ENCODE data around the gene CD3G.
"Not testable (repeated sequence)": the region's sequence is repeated elsewhere in the genome, so short reads cannot be mapped to it uniquely, and the experiment has no call there.

Gene CD3G

DNA sequence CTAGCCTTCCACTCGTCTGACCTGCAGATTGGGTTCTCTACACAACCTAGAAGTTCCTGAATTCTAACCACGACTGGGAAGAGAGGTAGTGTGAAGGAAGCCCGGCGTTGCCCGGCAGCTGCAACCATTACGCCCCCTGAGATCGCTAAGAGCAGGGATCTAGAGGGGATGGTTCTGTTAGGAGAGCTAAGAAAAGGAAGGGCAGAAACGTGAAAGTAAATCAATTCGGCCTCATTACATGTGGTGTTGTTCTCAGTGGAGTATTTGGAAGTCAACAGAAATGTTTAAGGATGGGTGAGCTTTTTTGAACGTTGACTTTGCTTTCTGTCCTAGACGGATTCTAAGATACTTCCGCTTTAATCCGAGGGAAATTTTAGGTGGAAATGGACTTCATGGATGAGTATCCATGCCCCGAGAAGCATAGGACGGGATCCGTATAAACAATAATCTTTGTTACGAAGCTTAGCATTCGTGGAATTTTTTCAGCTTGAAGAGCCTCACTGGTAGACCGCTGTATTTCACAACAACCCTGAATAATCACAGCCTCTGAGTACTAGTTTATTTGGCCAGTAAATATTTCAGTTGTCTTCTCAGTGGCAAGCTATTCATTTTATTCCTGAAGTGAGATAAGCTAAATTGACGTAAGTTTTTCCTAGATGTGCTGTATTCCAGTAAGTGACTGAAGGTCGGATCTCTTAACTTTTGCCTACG, 57.9 kb downstream of the CD3G start:
- TF ChIP-seq, protein P1, sequence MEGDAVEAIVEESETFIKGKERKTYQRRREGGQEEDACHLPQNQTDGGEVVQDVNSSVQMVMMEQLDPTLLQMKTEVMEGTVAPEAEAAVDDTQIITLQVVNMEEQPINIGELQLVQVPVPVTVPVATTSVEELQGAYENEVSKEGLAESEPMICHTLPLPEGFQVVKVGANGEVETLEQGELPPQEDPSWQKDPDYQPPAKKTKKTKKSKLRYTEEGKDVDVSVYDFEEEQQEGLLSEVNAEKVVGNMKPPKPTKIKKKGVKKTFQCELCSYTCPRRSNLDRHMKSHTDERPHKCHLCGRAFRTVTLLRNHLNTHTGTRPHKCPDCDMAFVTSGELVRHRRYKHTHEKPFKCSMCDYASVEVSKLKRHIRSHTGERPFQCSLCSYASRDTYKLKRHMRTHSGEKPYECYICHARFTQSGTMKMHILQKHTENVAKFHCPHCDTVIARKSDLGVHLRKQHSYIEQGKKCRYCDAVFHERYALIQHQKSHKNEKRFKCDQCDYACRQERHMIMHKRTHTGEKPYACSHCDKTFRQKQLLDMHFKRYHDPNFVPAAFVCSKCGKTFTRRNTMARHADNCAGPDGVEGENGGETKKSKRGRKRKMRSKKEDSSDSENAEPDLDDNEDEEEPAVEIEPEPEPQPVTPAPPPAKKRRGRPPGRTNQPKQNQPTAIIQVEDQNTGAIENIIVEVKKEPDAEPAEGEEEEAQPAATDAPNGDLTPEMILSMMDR (IDR thresholded peaks at IDR 0.05; ENCODE audit: low read depth, low read length), result no peak
- peak overlapping the region; percentile 91 for H3K4me3 ChIP-seq (ENCODE audit: low read depth, low read length)
- peak; percentile 51 for DNase-seq (ENCODE audit: low read depth, low spot score)
- in situ Hi-C loops (cut with HindIII; ENCODE audit: low sequenced_read_pairs), result no loop called here

DNA sequence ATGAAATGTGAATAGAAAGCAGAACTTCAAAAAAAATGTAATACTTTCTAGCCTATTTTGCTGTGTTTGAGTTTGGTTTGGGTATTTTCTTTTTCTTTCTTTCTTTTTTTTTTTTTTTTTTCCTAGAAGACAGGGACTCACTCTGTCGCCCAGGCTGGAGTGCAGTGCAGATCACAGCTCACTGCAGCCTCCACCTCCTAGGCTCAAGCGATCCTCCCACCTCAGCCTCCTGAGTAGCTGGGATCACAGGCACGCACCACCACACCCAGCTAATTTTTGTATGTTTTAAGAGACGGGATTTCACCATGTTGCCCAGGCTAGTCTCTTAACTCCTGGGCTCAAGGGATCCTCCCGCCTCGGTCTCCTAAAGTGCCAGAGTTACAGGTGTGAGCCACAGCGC, 58.5 kb downstream of the CD3G start:
- in situ Hi-C loops (cut with HindIII; ENCODE audit: low sequenced_read_pairs); DNase-seq (ENCODE audit: low read depth, low spot score): not testable (repeated sequence)
- H3K4me3 ChIP-seq (ENCODE audit: low read depth, low read length), result peak overlapping the region; percentile 91
